Esophagus mucosa (tissue), 1 donor: ENCODE data around the gene FGD6. TPM values are rescaled to one million over a fixed set of nuclear protein-coding genes. Genes with fewer than 3 reads are reported as not detected.
"Not testable (repeated sequence)": the region's sequence is repeated elsewhere in the genome, so short reads cannot be mapped to it uniquely, and the experiment has no call there.

ENCODE experiments used
- ATAC-seq: fragments of 200-7000 bp; cut with Tn5 transposase; one replicate; pipeline ENCODE4 v1.9.1; 2020
- total RNA-seq: library from RNA; stranded (reverse); gene quantifications from one replicate; pipeline ENCODE4 v1.2.4, GENCODE V29; 2023
- donor health status: DM: yes; HTN: yes; CAD: no.

Gene FGD6
- total RNA-seq, 1 donor from 2014 or later, result 10.8 TPM

GRCh38 chr12:95177201-95177768, 40.0 kb downstream of the FGD6 start:
- ATAC-seq, result no peak

GRCh38 chr12:95173392-95174251, 43.6 kb downstream of the FGD6 start:
- ATAC-seq, result peak; percentile 87

- ATAC-seq, result peak; percentile 65
Measured at GRCh38 chr12:95169368-95169767, 47.9 kb downstream of the FGD6 start.

- ATAC-seq, result no peak
Measured at GRCh38 chr12:95168746-95169145, 48.5 kb downstream of the FGD6 start.

GRCh38 chr12:95164656-95165055, 52.6 kb downstream of the FGD6 start:
- no peak for ATAC-seq

GRCh38 chr12:95158919-95159318, 58.3 kb downstream of the FGD6 start:
- ATAC-seq, result no peak

GRCh38 chr12:95151821-95152220, 65.4 kb downstream of the FGD6 start:
- ATAC-seq, result peak; percentile 94

- peak; percentile 93 for ATAC-seq
Measured at GRCh38 chr12:95151406-95151805, 65.9 kb downstream of the FGD6 start.

- no peak for ATAC-seq
Measured at GRCh38 chr12:95150501-95150900, 66.8 kb downstream of the FGD6 start.

GRCh38 chr12:95147866-95148265, 69.4 kb downstream of the FGD6 start:
- peak; percentile 22 for ATAC-seq

- ATAC-seq, result no peak
Measured at GRCh38 chr12:95146769-95147168, 70.5 kb downstream of the FGD6 start.

GRCh38 chr12:95143621-95144205, 73.6 kb downstream of the FGD6 start:
- no peak for ATAC-seq

- ATAC-seq, result no peak
Measured at GRCh38 chr12:95142431-95143151, 74.7 kb downstream of the FGD6 start.

GRCh38 chr12:95141310-95141709, 76.0 kb downstream of the FGD6 start:
- no peak for ATAC-seq

GRCh38 chr12:95138031-95138430, 79.2 kb downstream of the FGD6 start:
- ATAC-seq, result not testable (repeated sequence)

- no peak for ATAC-seq
Measured at GRCh38 chr12:95136598-95136997, 80.7 kb downstream of the FGD6 start.

GRCh38 chr12:95134085-95134484, 83.2 kb downstream of the FGD6 start:
- ATAC-seq, result no peak

GRCh38 chr12:95131589-95132340, 85.5 kb downstream of the FGD6 start:
- ATAC-seq, result no peak

- no peak for ATAC-seq
Measured at GRCh38 chr12:95130096-95130495, 87.2 kb downstream of the FGD6 start.

- no peak for ATAC-seq
Measured at GRCh38 chr12:95129115-95129514, 88.2 kb downstream of the FGD6 start.

GRCh38 chr12:95126736-95127135, 90.5 kb downstream of the FGD6 start:
- no peak for ATAC-seq

- no peak for ATAC-seq
Measured at GRCh38 chr12:95126076-95126475, 91.2 kb downstream of the FGD6 start.
